Right lobe of liver (tissue), 6 donors: ENCODE measurements around the gene USP5. TPM values are rescaled to one million over a fixed set of nuclear protein-coding genes. Genes with fewer than 3 reads are reported as not detected.
"Not testable (repeated sequence)": the region's sequence is repeated elsewhere in the genome, so short reads cannot be mapped to it uniquely, and the experiment has no call there.

Experiments used
- ATAC-seq, 4 donors: fragments of 200-7000 bp; cut with Tn5 transposase; one replicate each; pipeline ENCODE4 v1.9.1; 2020; ENCODE audit warnings: mild to moderate bottlenecking in 4 of 4, moderate library complexity in 4 of 4
- DNase-seq, 3 donors: peaks; one replicate each; pipeline ENCODE4 v3.0.0-alpha.2; 2020
- H3K27ac ChIP-seq, 3 donors: fragments of 200-600 bp; one replicate each; pipeline ENCODE4 v1.8.0; 2022
- H3K27me3 ChIP-seq, 2 donors: fragments of 200-600 bp; one replicate each; pipeline ENCODE4 v1.8.0; 2022
- H3K36me3 ChIP-seq, 4 donors: fragments of 200-600 bp; sonication (generic) in 1 of 4; one replicate each; pipeline versions ENCODE4 v1.5.1 to v1.8.0; 2017 to 2022; ENCODE audit warnings: control low read depth in 1 of 4
- H3K4me1 ChIP-seq, 4 donors: fragments of 200-600 bp; sonication (generic) in 1 of 4; one replicate each; pipeline versions ENCODE4 v1.5.1 to v1.8.0; 2017 to 2022; ENCODE audit warnings: control low read depth in 1 of 4
- H3K4me3 ChIP-seq, 3 donors: fragments of 200-600 bp; one replicate each; pipeline ENCODE4 v1.8.0; 2022
- H3K9me3 ChIP-seq, 4 donors: fragments of 200-600 bp; sonication (generic) in 1 of 4; one replicate each; pipeline versions ENCODE4 v1.5.1 to v1.8.0; 2017 to 2022; ENCODE audit warnings: control low read depth in 1 of 4
- CTCF ChIP-seq, 4 donors: fragments of 200-600 bp in 3 of 4; fragments of 450-650 bp in 1 of 4; IDR thresholded peaks; one replicate each; pipeline versions ENCODE4 v1.5.1 to v1.8.0; 2016 to 2022; ENCODE audit warnings: antibody characterized with exemption in 4 of 4, mild to moderate bottlenecking in 2 of 4
- POLR2A ChIP-seq: fragments of 450-650 bp; IDR thresholded peaks from one replicate; pipeline ENCODE4 v1.6.1; 2017; ENCODE audit warnings: antibody characterized with exemption, mild to moderate bottlenecking
- WGBS: methylation state at CpG from one replicate; pipeline ENCODE4 v1.1.6; 2018; ENCODE audit warnings: low coverage, low lambda C conversion rate; ENCODE audit not compliant: insufficient coverage; ENCODE audit errors: missing lambda C conversion rate; 5-methylcytosine and 5-hydroxymethylcytosine counted together
- intact Hi-C, 2 donors: fragments of 100-400 bp; cut with DNase I; formaldehyde crosslinking; loops; one replicate each; pipeline versions ENCODE4 v1.11.2 to v1.14.1; 2022
- total RNA-seq, 6 experiments: library from RNA; depleted of rRNA in 2 of 6; stranded (reverse); fragments of >200 nt in 2 of 6; fragmentation: NEBNext Ultra II Directional in 3 of 6; extraction: Animal tissue kit (Norgen Biotek cat#: 25700) in 3 of 6; gene quantifications; one replicate each; pipeline versions ENCODE4 v1.1.0 to v1.2.4, GENCODE V29; 2016 to 2023
- donor health status: DM: no; HTN: yes; CAD: no.
- donor health status: DM: no; HTN: no; CAD: no.
- donor health status: DM: no; HTN: no; CAD: no.
- donor health status: DM: no; HTN: yes; CAD: no.
- donor health status: DM: no; HTN: yes; CAD: no.

The USP5 gene
- total RNA-seq, 6 experiments from 2014 or later, result 38.2 to 59.5 (median 42.6) TPM

GRCh38 chr12:6884539-6884938 lies 32.6 kb downstream of the USP5 start:
- TF ChIP-seq POLR2A (no peak), CTCF (IDR thresholded peaks at IDR 0.05) (no peak)
- Histone ChIP-seq H3K4me1 (peaks cover 0 to 28% (median 2%) of the 10 kb centered on the region in 4 donors), H3K27me3 (no peaks in the 10 kb centered on the region), H3K27ac (no peak overlapping the region), H3K4me3 (no peak overlapping the region), H3K9me3 (no peaks in the 10 kb centered on the region), H3K36me3 (peaks cover 0 to 8% (median 0%) of the 10 kb centered on the region in 4 donors)
- intact Hi-C loops, result no loop called here
- 83% methylated on average over 22 of the region's 22 CpGs for WGBS
- DNase-seq (no peak), ATAC-seq (no peak)

GRCh38 chr12:6886206-6886999 lies 34.5 kb downstream of the USP5 start:
- DNase-seq, H3K36me3 ChIP-seq, intact Hi-C loops, H3K4me3 ChIP-seq, H3K27ac ChIP-seq, H3K27me3 ChIP-seq, H3K9me3 ChIP-seq, ATAC-seq: not testable (repeated sequence)
- WGBS, result 71% methylated on average over 8 of the region's 15 CpGs
- H3K4me1 ChIP-seq, result peaks cover 0 to 22% (median 2%) of the 10 kb centered on the region in 4 donors

GRCh38 chr12:6887460-6887859 lies 35.5 kb downstream of the USP5 start:
- ATAC-seq (no peak), DNase-seq (no peak)
- Histone ChIP-seq H3K27ac (no peak overlapping the region), H3K9me3 (no peaks in the 10 kb centered on the region), H3K4me1 (peaks cover 0 to 27% (median 2%) of the 10 kb centered on the region in 4 donors), H3K36me3 (peaks cover 0 to 8% (median 0%) of the 10 kb centered on the region in 4 donors), H3K27me3 (no peaks in the 10 kb centered on the region), H3K4me3 (no peak overlapping the region)
- TF ChIP-seq CTCF (IDR thresholded peaks at IDR 0.05) (no peak), POLR2A (no peak)
- WGBS, result 41% methylated on average over 8 of the region's 8 CpGs
- intact Hi-C loops, result no loop called here

- H3K4me3 ChIP-seq, result no peak overlapping the region
- no peak for DNase-seq
- ATAC-seq, result no peak
- H3K36me3 ChIP-seq, result peaks cover 0 to 8% (median 0%) of the 10 kb centered on the region in 4 donors
- H3K9me3 ChIP-seq, result no peaks in the 10 kb centered on the region
- intact Hi-C loops, result no loop called here
- WGBS, result 86% methylated on average over 1 of the region's 2 CpGs
- H3K27me3 ChIP-seq, result no peaks in the 10 kb centered on the region
- TF ChIP-seq POLR2A (no peak), CTCF (IDR thresholded peaks at IDR 0.05) (no peak)
- H3K27ac ChIP-seq, result no peak overlapping the region
- peaks cover 0 to 27% (median 2%) of the 10 kb centered on the region in 4 donors for H3K4me1 ChIP-seq
Measured at GRCh38 chr12:6888360-6888759, 36.4 kb downstream of the USP5 start.

- 22% methylated on average over 7 of the region's 7 CpGs for WGBS
- H3K9me3 ChIP-seq, H3K27me3 ChIP-seq, ATAC-seq, DNase-seq, H3K4me3 ChIP-seq, H3K27ac ChIP-seq, intact Hi-C loops, H3K36me3 ChIP-seq: not testable (repeated sequence)
- H3K4me1 ChIP-seq, result peaks cover 0 to 27% (median 2%) of the 10 kb centered on the region in 4 donors
Measured at GRCh38 chr12:6888794-6889193, 36.8 kb downstream of the USP5 start.

DNA sequence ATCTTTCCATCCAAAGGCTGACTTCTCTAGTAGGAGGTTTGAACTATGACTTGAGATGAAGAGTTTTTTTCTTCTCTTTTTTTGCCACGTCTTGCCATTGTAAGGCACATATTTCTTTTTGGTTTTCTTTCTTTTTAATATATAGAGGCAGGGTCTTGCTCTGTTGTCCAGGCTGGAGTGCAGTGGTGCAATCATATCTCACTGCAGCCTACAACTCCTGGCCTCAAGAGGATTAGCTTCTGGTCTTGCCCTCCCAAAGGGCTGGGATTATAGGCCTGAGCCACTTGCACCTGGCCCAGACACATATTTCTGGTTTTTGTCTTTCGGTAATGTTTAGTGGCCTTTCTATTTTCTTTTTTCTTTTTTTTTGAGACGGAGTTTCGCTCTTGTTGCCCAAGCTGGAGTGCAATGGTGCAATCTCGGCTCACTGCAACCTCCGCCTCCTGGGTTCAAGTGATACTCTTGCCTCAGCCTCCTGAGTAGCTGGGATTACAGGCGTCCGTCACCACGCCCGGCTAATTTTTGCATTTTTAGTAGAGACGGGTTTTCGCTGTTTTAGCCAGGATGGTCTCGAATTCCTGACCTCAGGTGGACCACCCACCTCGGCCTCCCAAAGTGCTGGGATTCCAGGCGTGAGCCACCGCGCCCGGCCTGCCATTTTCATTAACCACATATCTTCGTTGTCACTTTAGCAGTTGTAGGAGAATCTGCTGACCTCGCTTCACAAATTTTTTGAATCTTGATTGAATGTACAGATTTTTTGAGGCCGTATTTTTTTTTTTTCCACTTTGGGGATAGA lies 38.0 kb downstream of the USP5 start:
- H3K4me3 ChIP-seq, DNase-seq, H3K27me3 ChIP-seq, H3K36me3 ChIP-seq, intact Hi-C loops, H3K9me3 ChIP-seq, ATAC-seq: not testable (repeated sequence)
- H3K27ac ChIP-seq, result peak overlapping the region; percentile 82 to 93 (median 90)
- peaks cover 0 to 27% (median 2%) of the 10 kb centered on the region in 4 donors for H3K4me1 ChIP-seq
- WGBS, result 88% methylated on average over 21 of the region's 21 CpGs
